Inflammatory macrophage treated with lipopolysaccharide for 1 hour (primary cell): ENCODE results near the gene MIEN1.
"Not testable (repeated sequence)": the region's sequence is repeated elsewhere in the genome, so short reads cannot be mapped to it uniquely, and the experiment has no call there.

Experiments
- DNase-seq, 2 donors: peaks; one replicate each; pipeline ENCODE4 v3.0.0-alpha.2; 2020 to 2022

The MIEN1 gene

GRCh38 chr17:39715375-39716072 lies 14.8 kb downstream of the MIEN1 start:
- DNase-seq, result no peak

- DNase-seq, result no peak
These were observed 16.1 kb downstream of the MIEN1 start for GRCh38 chr17:39714234-39714633.

- DNase-seq, result no peak
These were observed 18.5 kb downstream of the MIEN1 start for GRCh38 chr17:39711851-39712250.

- not testable (repeated sequence) for DNase-seq
These were observed 19.3 kb downstream of the MIEN1 start for GRCh38 chr17:39711071-39711470.

- DNase-seq, result no peak
These were observed 20.1 kb downstream of the MIEN1 start for GRCh38 chr17:39709998-39710964.

- DNase-seq, result no peak
These were observed 20.9 kb downstream of the MIEN1 start for GRCh38 chr17:39709319-39709997.

- no peak for DNase-seq
These were observed 23.4 kb downstream of the MIEN1 start for GRCh38 chr17:39706921-39707337.

- DNase-seq, result no peak
These were observed 23.9 kb downstream of the MIEN1 start for GRCh38 chr17:39706383-39706782.

GRCh38 chr17:39705786-39706348 lies 24.5 kb downstream of the MIEN1 start:
- DNase-seq, result no peak

- DNase-seq, result no peak
These were observed 25.3 kb downstream of the MIEN1 start for GRCh38 chr17:39704821-39705551.

- DNase-seq, result no peak
These were observed 26.4 kb downstream of the MIEN1 start for GRCh38 chr17:39703913-39704312.

GRCh38 chr17:39702901-39703893 lies 27.1 kb downstream of the MIEN1 start:
- no peak for DNase-seq

GRCh38 chr17:39701784-39702422 lies 28.4 kb downstream of the MIEN1 start:
- DNase-seq, result no peak

- no peak for DNase-seq
These were observed 29.1 kb downstream of the MIEN1 start for GRCh38 chr17:39701012-39701783.

GRCh38 chr17:39700148-39700987 lies 30.0 kb downstream of the MIEN1 start:
- no peak for DNase-seq

GRCh38 chr17:39699818-39700147 lies 30.5 kb downstream of the MIEN1 start, which contains the start of gene ERBB2:
TSS of gene ERBB2 (plus strand) at chr17:39700064. CDS start at chr17:39700239, 175 bp downstream.
- DNase-seq, result peak; percentile 5 to 40

- DNase-seq, result not testable (repeated sequence)
These were observed 31.0 kb downstream of the MIEN1 start for GRCh38 chr17:39699157-39699817.

GRCh38 chr17:39697961-39698360 lies 32.4 kb downstream of the MIEN1 start:
- no peak for DNase-seq
